ENCODE data around the gene LIAS. TPM values are rescaled to one million over a fixed set of nuclear protein-coding genes. Genes with fewer than 3 reads are reported as not detected.

The LIAS gene
- total RNA-seq, 1 donor from 2014 or later, result 14.0 TPM

- FAIRE-seq, result no peak
- DNase-seq (ENCODE audit: low read depth), result no peak
- H3K27me3 ChIP-seq (ENCODE audit: control insufficient read depth, insufficient read depth, low read length), result no peaks in the 10 kb centered on the region
- no peaks in the 10 kb centered on the region for H3K36me3 ChIP-seq (ENCODE audit: control insufficient read depth, insufficient read depth, low read length)
- H3K4me3 ChIP-seq (ENCODE audit: low read depth, low read length), result no peak overlapping the region
- no peak for TF ChIP-seq CTCF (IDR thresholded peaks at IDR 0.05; ENCODE audit: insufficient read depth, low read length, severe bottlenecking)
Observed at GRCh38 chr4:39484582-39485272, 25.9 kb downstream of the LIAS start.

GRCh38 chr4:39486221-39486804 is 27.5 kb downstream of the LIAS start:
- DNase-seq (ENCODE audit: low read depth) (no peak), FAIRE-seq (no peak)
- Histone ChIP-seq H3K4me3 (ENCODE audit: low read depth, low read length) (no peak overlapping the region), H3K27me3 (ENCODE audit: control insufficient read depth, insufficient read depth, low read length) (no peaks in the 10 kb centered on the region), H3K36me3 (ENCODE audit: control insufficient read depth, insufficient read depth, low read length) (no peaks in the 10 kb centered on the region)
- TF ChIP-seq CTCF (IDR thresholded peaks at IDR 0.05; ENCODE audit: insufficient read depth, low read length, severe bottlenecking), result no peak

GRCh38 chr4:39490322-39490721 is 31.5 kb downstream of the LIAS start:
- no peak for DNase-seq (ENCODE audit: low read depth)
- FAIRE-seq, result no peak
- Histone ChIP-seq H3K4me3 (ENCODE audit: low read depth, low read length) (no peak overlapping the region), H3K36me3 (ENCODE audit: control insufficient read depth, insufficient read depth, low read length) (no peaks in the 10 kb centered on the region), H3K27me3 (ENCODE audit: control insufficient read depth, insufficient read depth, low read length) (no peaks in the 10 kb centered on the region)
- no peak for TF ChIP-seq CTCF (IDR thresholded peaks at IDR 0.05; ENCODE audit: insufficient read depth, low read length, severe bottlenecking)

- TF ChIP-seq CTCF (IDR thresholded peaks at IDR 0.05; ENCODE audit: insufficient read depth, low read length, severe bottlenecking), result no peak
- DNase-seq (ENCODE audit: low read depth), result no peak
- H3K27me3 ChIP-seq (ENCODE audit: control insufficient read depth, insufficient read depth, low read length), result no peaks in the 10 kb centered on the region
- no peaks in the 10 kb centered on the region for H3K36me3 ChIP-seq (ENCODE audit: control insufficient read depth, insufficient read depth, low read length)
- no peak overlapping the region for H3K4me3 ChIP-seq (ENCODE audit: low read depth, low read length)
- no peak for FAIRE-seq
Observed at GRCh38 chr4:39494354-39494753, 35.5 kb downstream of the LIAS start.

- DNase-seq (ENCODE audit: low read depth) (peak; percentile 94), FAIRE-seq (no peak)
- no peak for TF ChIP-seq CTCF (IDR thresholded peaks at IDR 0.05; ENCODE audit: insufficient read depth, low read length, severe bottlenecking)
- H3K36me3 ChIP-seq (ENCODE audit: control insufficient read depth, insufficient read depth, low read length), result no peaks in the 10 kb centered on the region
- H3K27me3 ChIP-seq (ENCODE audit: control insufficient read depth, insufficient read depth, low read length), result no peaks in the 10 kb centered on the region
- no peak overlapping the region for H3K4me3 ChIP-seq (ENCODE audit: low read depth, low read length)
Observed at GRCh38 chr4:39495446-39496213, 36.8 kb downstream of the LIAS start.

All from bronchial epithelial cell (primary cell).